ENCODE measurements around the gene NRBP1. TPM values are rescaled to one million over a fixed set of nuclear protein-coding genes. Genes with fewer than 3 reads are reported as not detected.

The NRBP1 gene
- total RNA-seq, 2 experiments from 2014 or later, result 169 to 181 TPM

DNA sequence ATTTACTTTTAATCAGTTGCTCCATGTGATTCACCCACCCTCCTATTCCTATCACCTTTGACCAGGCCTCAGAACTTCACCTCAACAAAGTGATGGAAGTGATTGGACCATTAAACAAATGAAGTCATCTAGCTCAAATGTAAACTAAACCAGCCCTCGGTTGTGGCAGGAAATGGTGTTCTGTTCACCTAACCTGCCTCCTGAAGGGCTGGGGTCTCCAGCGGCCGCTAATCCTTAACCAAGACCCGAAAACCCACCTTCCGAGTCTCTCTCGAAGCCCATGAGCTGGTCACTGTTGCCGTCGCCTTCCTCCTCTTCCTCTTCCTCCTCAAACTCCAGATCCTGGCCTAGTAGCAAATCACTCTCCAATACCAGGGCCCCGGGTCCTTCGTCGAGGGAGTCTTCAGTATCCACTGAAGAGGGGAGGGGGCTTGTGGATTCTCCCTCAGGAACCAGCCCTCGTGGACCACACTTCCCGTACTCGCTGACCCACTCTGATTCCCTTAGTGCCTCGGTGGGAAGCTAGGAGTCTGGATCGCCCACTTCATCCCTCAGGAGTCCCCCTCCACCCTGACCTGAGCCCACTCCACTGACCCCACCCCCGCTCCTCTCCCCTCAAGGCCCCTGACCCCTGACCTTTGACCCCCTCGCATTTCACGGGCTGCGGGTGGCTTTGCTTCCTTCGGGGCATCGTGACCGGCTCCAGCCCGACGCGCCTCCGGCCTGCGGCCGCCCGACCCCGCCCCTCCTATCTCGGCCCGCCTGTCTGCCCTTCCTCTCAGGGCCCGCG is 48.4 kb upstream of the NRBP1 start:
- CTCF ChIA-PET, result interaction anchor here (1.1 to 1.2 kb wide), 2 partner anchors 10 to 51 kb away, joined by 4 to 5 read pairs; partner anchors contain the start of gene EIF2B4
- TF ChIP-seq, protein P1, sequence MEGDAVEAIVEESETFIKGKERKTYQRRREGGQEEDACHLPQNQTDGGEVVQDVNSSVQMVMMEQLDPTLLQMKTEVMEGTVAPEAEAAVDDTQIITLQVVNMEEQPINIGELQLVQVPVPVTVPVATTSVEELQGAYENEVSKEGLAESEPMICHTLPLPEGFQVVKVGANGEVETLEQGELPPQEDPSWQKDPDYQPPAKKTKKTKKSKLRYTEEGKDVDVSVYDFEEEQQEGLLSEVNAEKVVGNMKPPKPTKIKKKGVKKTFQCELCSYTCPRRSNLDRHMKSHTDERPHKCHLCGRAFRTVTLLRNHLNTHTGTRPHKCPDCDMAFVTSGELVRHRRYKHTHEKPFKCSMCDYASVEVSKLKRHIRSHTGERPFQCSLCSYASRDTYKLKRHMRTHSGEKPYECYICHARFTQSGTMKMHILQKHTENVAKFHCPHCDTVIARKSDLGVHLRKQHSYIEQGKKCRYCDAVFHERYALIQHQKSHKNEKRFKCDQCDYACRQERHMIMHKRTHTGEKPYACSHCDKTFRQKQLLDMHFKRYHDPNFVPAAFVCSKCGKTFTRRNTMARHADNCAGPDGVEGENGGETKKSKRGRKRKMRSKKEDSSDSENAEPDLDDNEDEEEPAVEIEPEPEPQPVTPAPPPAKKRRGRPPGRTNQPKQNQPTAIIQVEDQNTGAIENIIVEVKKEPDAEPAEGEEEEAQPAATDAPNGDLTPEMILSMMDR (IDR thresholded peaks at IDR 0.05), result no peak
- peak overlapping the region; percentile 91 for H3K27ac Mint-ChIP-seq
- H3K9me3 Mint-ChIP-seq, result no peaks in the 10 kb centered on the region
- POLR2A ChIA-PET, result interaction anchor here (0.7 to 2.9 kb wide), 14 partner anchors 8 to 329 kb away, joined by 3 to 30 read pairs (median 8); partner anchors contain the start of genes CCDC121, EIF2B4, GPN1 and GTF3C2
- ATAC-seq (ENCODE audit: poor library complexity) (peak; percentile 11), DNase-seq (peak in 8 of 14 experiments; percentile 27 to 78 (median 43))
- no peaks in the 10 kb centered on the region for H3K27me3 Mint-ChIP-seq
- peaks cover 79% of the 10 kb centered on the region for H3K36me3 Mint-ChIP-seq (ENCODE audit: low read depth)
- peaks cover 65% of the 10 kb centered on the region for H3K36me3 ChIP-seq (ENCODE audit: insufficient read depth, low read length)
- peaks cover 32% of the 10 kb centered on the region for H3K4me1 Mint-ChIP-seq (ENCODE audit: low read depth)
- peak overlapping the region; percentile 80 to 83 for H3K27ac ChIP-seq (ENCODE audit: low read depth in 1 of 2, low read length in 2 of 2)
- intact Hi-C loops (cut with DNase I, micrococcal nuclease), result loop anchor here in 1 of 2 experiments (1.0 to 5.0 kb wide), 5 partner anchors 10 to 247 kb away; partner anchors contain the start of genes CCDC121, EIF2B4, GPN1 and NRBP1
- H3K27me3 ChIP-seq (ENCODE audit: control insufficient read depth in 1 of 2, insufficient read depth in 2 of 2, low read length in 2 of 2), result no peaks in the 10 kb centered on the region
- H3K4me3 ChIP-seq (ENCODE audit: low read length), result peak overlapping the region; percentile 66
- peak overlapping the region; percentile 93 for H3K4me3 Mint-ChIP-seq
- H3K4me1 ChIP-seq (ENCODE audit: insufficient read depth, low read length), result peaks cover 18% of the 10 kb centered on the region
- no peaks in the 10 kb centered on the region for H3K9me3 ChIP-seq (ENCODE audit: control insufficient read depth in 1 of 2, insufficient read depth in 1 of 2, low read length in 2 of 2)

DNA sequence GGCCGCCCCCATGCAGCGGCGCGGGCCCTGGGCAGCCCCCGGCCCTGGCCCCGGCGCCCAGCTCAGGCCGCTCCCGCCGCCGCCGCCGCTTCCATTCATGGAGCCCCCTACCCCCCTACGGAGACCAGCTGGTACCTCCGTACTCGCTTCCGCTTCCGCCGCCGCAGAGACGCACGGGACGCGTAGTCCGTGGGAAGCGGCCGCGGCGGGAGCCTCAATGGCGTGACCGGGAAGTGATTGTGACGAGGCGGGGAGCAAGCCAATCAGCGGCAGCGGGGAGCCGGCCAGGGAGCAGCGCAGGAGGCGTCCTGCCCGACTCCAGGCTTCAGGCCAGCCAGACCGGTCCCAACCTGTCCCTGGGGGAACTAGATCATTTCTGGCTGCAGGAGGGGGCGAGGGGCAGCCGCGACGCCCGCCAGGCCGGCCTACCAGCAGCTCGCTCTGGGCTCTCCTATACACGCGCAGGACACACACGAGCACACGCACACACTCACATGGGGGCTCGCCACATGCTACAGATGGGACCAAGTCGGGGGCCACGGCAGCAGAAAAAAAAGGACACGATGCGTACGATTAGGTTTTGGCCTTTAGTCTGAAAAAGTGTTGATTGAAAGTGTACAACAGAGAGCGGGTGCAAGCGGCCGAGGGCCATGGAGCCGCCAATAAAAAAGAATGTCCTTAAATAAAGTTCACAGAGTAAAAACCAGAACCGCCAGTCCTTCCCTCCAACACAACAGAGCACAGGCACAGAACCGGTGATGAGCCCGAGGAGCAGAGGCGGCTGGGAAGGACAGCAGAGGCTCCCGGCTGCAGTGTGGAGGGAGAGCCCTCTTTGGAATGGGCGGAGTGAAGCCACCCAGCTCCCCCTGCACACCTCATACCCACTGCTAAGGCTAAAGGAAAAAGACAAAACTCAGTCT is 47.5 kb upstream of the NRBP1 start, which contains the start of gene ZNF513:
ZNF513 (minus strand) TSS at position 109 of the 920 bp plus-strand sequence. CDS start 208 bp downstream, outside the sequence.
- no peaks in the 10 kb centered on the region for H3K9me3 ChIP-seq (ENCODE audit: control insufficient read depth in 1 of 2, insufficient read depth in 1 of 2, low read length in 2 of 2)
- TF ChIP-seq, protein P1 (IDR thresholded peaks at IDR 0.05), result no peak
- Mint-ChIP-seq H3K27ac (peak within 1 kb of the TSS; percentile 91), H3K9me3 (no peaks in the 10 kb centered on the region), H3K4me3 (peak within 1 kb of the TSS; percentile 93), H3K4me1 (ENCODE audit: low read depth) (peaks cover 32% of the 10 kb centered on the region), H3K36me3 (ENCODE audit: low read depth) (peaks cover 80% of the 10 kb centered on the region), H3K27me3 (no peaks in the 10 kb centered on the region)
- peaks cover 65% of the 10 kb centered on the region for H3K36me3 ChIP-seq (ENCODE audit: insufficient read depth, low read length)
- peak within 1 kb of the TSS; percentile 66 for H3K4me3 ChIP-seq (ENCODE audit: low read length)
- intact Hi-C loops (cut with DNase I, micrococcal nuclease), result loop anchor here in 1 of 2 experiments (1.0 to 5.0 kb wide), 4 partner anchors 11 to 246 kb away; partner anchors contain the start of genes CCDC121, EIF2B4, GPN1 and NRBP1
- ChIA-PET POLR2A (interaction anchor here (1.0 to 2.9 kb wide), 12 partner anchors 10 to 330 kb away, joined by 3 to 30 read pairs (median 9); partner anchors contain the start of genes CCDC121, EIF2B4, GPN1 and GTF3C2), CTCF (interaction anchor here (1.1 kb wide), 1 partner anchor 11 kb away, joined by 4 read pairs; the partner anchor contains the start of gene EIF2B4)
- DNase-seq (peak; percentile 75 to 94 (median 86)), ATAC-seq (ENCODE audit: poor library complexity) (peak; percentile 92)
- peak within 1 kb of the TSS; percentile 80 to 86 for H3K27ac ChIP-seq (ENCODE audit: low read depth in 1 of 2, low read length in 2 of 2)
- H3K4me1 ChIP-seq (ENCODE audit: insufficient read depth, low read length), result peaks cover 18% of the 10 kb centered on the region
- H3K27me3 ChIP-seq (ENCODE audit: control insufficient read depth in 1 of 2, insufficient read depth in 2 of 2, low read length in 2 of 2), result no peaks in the 10 kb centered on the region

Measured in CD4-positive, alpha-beta T cell (primary cell).